GM20000 (cell line): ENCODE measurements around the gene FAM83C.

ENCODE experiments used
- DNase-seq: peaks from one replicate; pipeline ENCODE4 v3.0.0; 2012; ENCODE audit warnings: low spot score
- TF ChIP-seq, protein P1 (sequence below): IDR thresholded peaks from 2 replicates; pipeline ENCODE4 v1.5.1; 2012; ENCODE audit warnings: mild to moderate bottlenecking, control low read depth; ENCODE audit errors: extremely low read depth, missing control alignments

The FAM83C gene

DNA sequence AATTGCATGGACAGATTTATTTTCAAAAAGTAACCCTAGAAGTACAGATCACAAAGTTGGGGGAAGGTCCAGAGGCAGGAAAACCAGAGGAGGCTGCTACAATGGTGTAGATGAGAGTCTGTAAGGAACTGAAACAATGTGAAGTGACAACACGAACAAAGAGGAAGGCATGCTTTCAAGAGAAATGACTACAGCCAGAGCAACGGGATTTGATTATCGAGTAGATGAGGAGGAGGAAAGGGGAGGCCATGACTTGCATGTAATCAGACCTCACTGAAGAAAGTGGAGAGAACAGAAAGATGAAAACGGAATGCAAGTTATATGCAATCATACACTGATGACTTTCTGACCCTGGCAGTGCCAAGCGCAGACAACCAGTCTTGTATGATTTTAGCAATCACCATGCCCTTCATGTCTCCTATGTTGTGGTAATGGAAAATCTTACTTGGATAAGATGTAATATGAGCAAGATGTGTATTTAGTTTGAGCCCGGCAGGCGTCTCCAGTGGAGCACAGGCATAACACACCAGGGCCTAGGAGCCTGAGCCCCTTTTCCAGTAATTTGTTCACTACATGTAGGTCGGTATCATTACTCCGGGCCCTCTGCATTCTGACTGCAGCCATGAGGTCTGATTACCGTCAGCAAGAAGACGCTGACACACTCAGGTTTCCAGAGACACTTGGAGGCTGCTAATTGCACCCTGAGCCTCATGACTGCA is 34.0 kb upstream of the FAM83C start:
- DNase-seq, result no peak
- TF ChIP-seq, protein P1, sequence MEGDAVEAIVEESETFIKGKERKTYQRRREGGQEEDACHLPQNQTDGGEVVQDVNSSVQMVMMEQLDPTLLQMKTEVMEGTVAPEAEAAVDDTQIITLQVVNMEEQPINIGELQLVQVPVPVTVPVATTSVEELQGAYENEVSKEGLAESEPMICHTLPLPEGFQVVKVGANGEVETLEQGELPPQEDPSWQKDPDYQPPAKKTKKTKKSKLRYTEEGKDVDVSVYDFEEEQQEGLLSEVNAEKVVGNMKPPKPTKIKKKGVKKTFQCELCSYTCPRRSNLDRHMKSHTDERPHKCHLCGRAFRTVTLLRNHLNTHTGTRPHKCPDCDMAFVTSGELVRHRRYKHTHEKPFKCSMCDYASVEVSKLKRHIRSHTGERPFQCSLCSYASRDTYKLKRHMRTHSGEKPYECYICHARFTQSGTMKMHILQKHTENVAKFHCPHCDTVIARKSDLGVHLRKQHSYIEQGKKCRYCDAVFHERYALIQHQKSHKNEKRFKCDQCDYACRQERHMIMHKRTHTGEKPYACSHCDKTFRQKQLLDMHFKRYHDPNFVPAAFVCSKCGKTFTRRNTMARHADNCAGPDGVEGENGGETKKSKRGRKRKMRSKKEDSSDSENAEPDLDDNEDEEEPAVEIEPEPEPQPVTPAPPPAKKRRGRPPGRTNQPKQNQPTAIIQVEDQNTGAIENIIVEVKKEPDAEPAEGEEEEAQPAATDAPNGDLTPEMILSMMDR, result no peak

DNA sequence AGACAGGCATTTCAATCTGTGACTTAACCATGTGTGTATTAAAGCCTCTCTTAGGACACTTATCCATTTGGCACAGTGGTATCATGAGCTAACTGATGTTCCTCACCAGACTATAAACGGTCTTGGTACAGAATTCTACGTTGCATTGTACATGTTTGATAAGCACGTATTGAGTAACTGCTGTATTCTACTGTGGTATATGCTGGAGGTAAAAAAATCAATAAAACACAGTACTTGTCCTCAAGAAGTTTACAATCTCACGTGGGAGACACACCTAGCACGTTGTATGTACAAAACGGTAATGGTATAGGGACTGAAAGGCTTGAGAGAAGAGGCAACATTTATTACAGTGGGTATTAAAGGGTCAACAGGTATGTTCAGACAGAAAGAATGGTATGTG is 33.2 kb upstream of the FAM83C start:
- no peak for DNase-seq
- TF ChIP-seq, protein P1, result no peak

DNA sequence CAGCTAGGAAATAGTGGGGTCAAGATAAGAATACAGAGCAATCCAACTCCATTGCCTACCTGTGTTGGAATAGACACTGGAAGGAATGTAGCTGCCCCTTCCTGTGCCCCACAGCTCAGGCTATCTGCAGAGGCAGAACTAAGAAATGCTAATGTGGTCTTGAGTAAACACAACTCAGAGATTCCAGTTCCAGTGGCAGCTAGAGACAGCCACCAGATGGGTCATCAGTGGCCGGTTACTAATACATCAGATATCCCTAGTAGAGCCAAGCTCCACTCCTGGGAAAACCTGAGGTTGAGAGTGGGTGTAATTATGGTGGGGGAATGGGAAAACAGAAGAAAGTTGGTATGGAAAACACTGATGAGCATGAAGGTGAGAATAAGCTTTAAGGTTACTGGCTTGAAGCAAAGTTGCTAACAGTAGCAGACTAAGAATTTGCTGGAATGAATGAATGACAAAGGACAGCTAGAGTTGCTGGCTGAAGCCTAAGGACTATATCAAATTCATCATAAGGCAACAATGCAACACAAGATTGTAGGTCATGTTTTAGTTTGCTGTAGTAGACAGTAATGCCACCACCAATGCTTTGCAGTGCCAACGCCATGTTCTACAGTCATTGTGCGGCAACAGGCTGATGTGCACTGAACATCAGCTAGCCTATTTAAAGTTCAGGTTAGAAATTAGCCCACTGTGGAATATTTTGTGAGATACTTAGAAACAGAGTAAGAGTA is 28.3 kb upstream of the FAM83C start:
- TF ChIP-seq, protein P1, result no peak
- DNase-seq, result no peak

DNA sequence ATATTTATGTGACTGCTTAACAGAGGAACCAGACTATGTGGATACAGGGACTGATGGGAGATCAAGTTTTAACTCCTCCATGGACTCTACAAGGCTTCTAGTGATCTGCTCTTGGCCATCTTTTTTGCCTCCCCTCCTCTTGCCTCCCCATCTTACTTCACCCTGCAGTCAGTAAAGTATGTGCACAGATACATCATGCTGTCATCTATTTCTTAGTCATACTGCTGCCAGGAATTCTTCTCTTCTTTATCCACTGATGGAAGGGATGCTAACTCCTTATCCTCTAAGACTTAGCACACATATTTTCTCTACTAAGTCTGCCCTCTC is 27.6 kb upstream of the FAM83C start:
- TF ChIP-seq, protein P1, result no peak
- no peak for DNase-seq

DNA sequence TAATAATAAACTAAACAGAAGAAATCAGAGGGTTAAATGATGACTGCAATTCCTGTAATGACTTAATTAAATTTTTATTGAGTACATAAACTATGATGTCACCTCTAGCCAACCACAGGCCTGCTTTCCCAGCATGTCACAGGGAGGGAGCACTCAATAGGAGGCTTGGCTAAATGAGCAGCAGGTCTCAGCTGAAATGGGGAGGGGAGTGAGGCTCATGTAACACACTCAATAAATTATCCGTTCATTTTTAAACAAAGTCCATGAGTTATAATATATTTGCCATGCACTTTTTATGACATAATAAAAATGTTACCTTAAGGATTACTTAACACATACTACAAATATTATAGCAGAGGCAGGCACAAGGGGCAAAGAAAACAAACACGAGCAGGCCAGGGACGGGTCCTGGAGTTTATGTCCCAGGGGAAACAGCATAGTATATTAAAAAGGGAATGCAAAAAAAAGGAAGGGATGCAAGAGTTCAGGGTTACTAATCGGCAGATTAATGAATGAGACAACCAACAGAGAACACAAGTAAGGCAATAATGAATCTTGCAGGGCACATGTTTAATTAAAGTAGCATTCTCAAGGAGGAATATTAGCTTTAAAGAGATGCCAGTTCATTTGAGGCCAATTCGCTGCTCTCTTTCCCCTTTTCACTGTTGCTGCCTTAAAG is 27.1 kb upstream of the FAM83C start:
- TF ChIP-seq, protein P1, result no peak
- no peak for DNase-seq

DNA sequence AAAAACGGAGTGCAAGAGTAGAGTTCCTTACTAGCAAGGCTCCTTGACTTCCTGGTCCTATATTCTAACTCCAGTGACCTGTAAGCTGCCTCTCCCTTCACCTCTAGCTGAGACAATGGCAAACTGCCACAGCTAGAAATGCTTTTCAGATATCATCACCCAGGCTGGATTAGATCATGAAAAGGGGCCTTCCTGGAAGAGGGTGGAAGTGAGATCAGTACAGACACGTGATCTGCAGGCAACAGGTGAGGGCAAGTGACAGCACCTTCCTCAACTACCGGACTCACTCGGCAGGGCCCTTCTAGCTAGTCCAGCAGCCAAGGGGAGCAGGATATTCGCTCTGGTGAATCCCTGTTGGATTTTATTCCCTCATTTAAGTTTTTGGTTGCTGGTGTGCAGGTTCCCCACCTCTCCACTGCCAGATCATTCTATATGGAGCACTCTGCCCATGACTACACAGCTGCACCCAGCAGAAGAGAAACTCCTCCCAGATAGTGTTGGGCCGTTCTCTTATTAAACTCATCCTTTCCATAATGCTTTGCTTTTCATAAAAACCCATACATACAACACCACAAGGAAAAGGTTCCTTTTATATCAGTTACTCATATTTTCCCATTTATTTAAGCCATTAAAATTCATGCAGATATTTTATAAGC is 26.4 kb upstream of the FAM83C start:
- TF ChIP-seq, protein P1, result no peak
- DNase-seq, result no peak
